HepG2 (cell line): ENCODE results near the gene CSNK2A1. TPM values are rescaled to one million over a fixed set of nuclear protein-coding genes. Genes with fewer than 3 reads are reported as not detected.

Source experiments
- ATF7 ChIP-seq, 2 experiments: fragments of 450-650 bp in 1 of 2; sonication (generic) in 1 of 2; formaldehyde crosslinking in 1 of 2; IDR thresholded peaks; 2 replicates each; pipeline versions ENCODE4 v1.4.0 to v1.6.1; 2016 to 2020; ENCODE audit warnings: antibody characterized with exemption in 1 of 2, mild to moderate bottlenecking in 1 of 2, missing genetic modification reagents in 1 of 2
- BRD4 ChIP-seq: sonication (generic); formaldehyde crosslinking; IDR thresholded peaks from 2 replicates; pipeline ENCODE4 v1.4.0; 2020; ENCODE audit warnings: missing genetic modification reagents
- DR1 ChIP-seq: sonication (generic); formaldehyde crosslinking; IDR thresholded peaks from 2 replicates; pipeline ENCODE4 v1.8.0; 2021; ENCODE audit warnings: mild to moderate bottlenecking, missing genetic modification reagents, inconsistent platforms
- FOXA3 ChIP-seq: IDR thresholded peaks from 2 replicates; pipeline ENCODE4 v1.6.1; 2016; ENCODE audit warnings: missing genetic modification reagents, missing compliant biosample characterization
- FOXK2 ChIP-seq: fragments of 450-650 bp; IDR thresholded peaks from 2 replicates; pipeline ENCODE4 v1.6.1; 2016
- HMGA1 ChIP-seq: sonication (generic); formaldehyde crosslinking; conservative IDR thresholded peaks from 2 replicates; pipeline ENCODE4 v1.4.0; 2020; ENCODE audit warnings: missing genetic modification reagents
- HNRNPL ChIP-seq: fragments of 200-400 bp; formaldehyde crosslinking; IDR thresholded peaks from 2 replicates; pipeline ENCODE4 v1.6.1; 2017; ENCODE audit warnings: mild to moderate bottlenecking, low read depth, low read length
- HOXA7 ChIP-seq: sonication (generic); formaldehyde crosslinking; IDR thresholded peaks from 2 replicates; pipeline ENCODE4 v1.8.1; 2022; ENCODE audit warnings: mild to moderate bottlenecking, missing genetic modification reagents, moderate library complexity
- KDM2A ChIP-seq: sonication (generic); formaldehyde crosslinking; IDR thresholded peaks from 2 replicates; pipeline ENCODE4 v1.4.0; 2020; ENCODE audit warnings: low read depth, missing genetic modification reagents, borderline replicate concordance
- KLF6 ChIP-seq: IDR thresholded peaks from 2 replicates; pipeline ENCODE4 v1.8.0; 2016; ENCODE audit warnings: missing biosample characterization, missing genetic modification reagents
- KMT2B ChIP-seq: IDR thresholded peaks from 2 replicates; pipeline ENCODE4 v1.6.1; 2016; ENCODE audit warnings: missing genetic modification reagents, missing compliant biosample characterization
- MATR3 ChIP-seq: sonication (generic); formaldehyde crosslinking; IDR thresholded peaks from 2 replicates; pipeline ENCODE4 v1.4.0; 2020; ENCODE audit warnings: missing genetic modification reagents
- MLLT10 ChIP-seq: sonication (generic); formaldehyde crosslinking; IDR thresholded peaks from 2 replicates; pipeline ENCODE4 v1.4.0; 2020; ENCODE audit warnings: missing genetic modification reagents
- NCOA1 ChIP-seq: sonication (generic); formaldehyde crosslinking; IDR thresholded peaks from 2 replicates; pipeline ENCODE4 v1.9.0; 2021; ENCODE audit warnings: missing genetic modification reagents
- NFE2L2 ChIP-seq: fragments of 150-350 bp; IDR thresholded peaks from 2 replicates; pipeline ENCODE4 v1.6.1; 2014; ENCODE audit warnings: low read length
- PHF8 ChIP-seq: sonication (generic); formaldehyde crosslinking; IDR thresholded peaks from 2 replicates; pipeline ENCODE4 v1.5.0; 2020; ENCODE audit warnings: missing genetic modification reagents
- RFX1 ChIP-seq: fragments of 450-650 bp; IDR thresholded peaks from 2 replicates; pipeline ENCODE4 v1.6.1; 2017
- SAP130 ChIP-seq: IDR thresholded peaks from 2 replicates; pipeline ENCODE4 v1.6.1; 2016; ENCODE audit warnings: low read depth
- SMAD3 ChIP-seq: sonication (generic); formaldehyde crosslinking; IDR thresholded peaks from 2 replicates; pipeline ENCODE4 v1.4.0; 2020; ENCODE audit warnings: missing genetic modification reagents
- SMYD3 ChIP-seq: sonication (generic); formaldehyde crosslinking; IDR thresholded peaks from 2 replicates; pipeline ENCODE4 v1.8.1; 2023; ENCODE audit warnings: mild to moderate bottlenecking, missing genetic modification reagents
- TP53 ChIP-seq: sonication (generic); formaldehyde crosslinking; conservative IDR thresholded peaks from 2 replicates; pipeline ENCODE4 v1.4.0; 2020; ENCODE audit warnings: missing genetic modification reagents
- ZBTB20 ChIP-seq: sonication (generic); formaldehyde crosslinking; IDR thresholded peaks from 2 replicates; pipeline ENCODE4 v1.8.1; 2023; ENCODE audit warnings: missing genetic modification reagents, low read depth, mild to moderate bottlenecking, borderline replicate concordance
- ZNF33A ChIP-seq: sonication (generic); formaldehyde crosslinking; IDR thresholded peaks from 2 replicates; pipeline ENCODE4 v1.5.1; 2020; ENCODE audit warnings: missing genetic modification reagents, mild to moderate bottlenecking, moderate library complexity, borderline replicate concordance
- ZNF350 ChIP-seq: sonication (generic); formaldehyde crosslinking; IDR thresholded peaks from 2 replicates; pipeline ENCODE4 v1.4.0; 2020; ENCODE audit warnings: mild to moderate bottlenecking, low read depth, missing genetic modification reagents, borderline replicate concordance
- ZNF441 ChIP-seq: sonication (generic); formaldehyde crosslinking; IDR thresholded peaks from 2 replicates; pipeline ENCODE4 v1.7.0; 2021; ENCODE audit warnings: missing genetic modification reagents, borderline replicate concordance
- ZNF556 ChIP-seq: sonication (generic); formaldehyde crosslinking; IDR thresholded peaks from 2 replicates; pipeline ENCODE4 v1.4.0; 2020; ENCODE audit warnings: mild to moderate bottlenecking, missing genetic modification reagents, borderline replicate concordance
- ZNF670 ChIP-seq: sonication (generic); formaldehyde crosslinking; IDR thresholded peaks from 2 replicates; pipeline ENCODE4 v1.8.0; 2022; ENCODE audit warnings: mild to moderate bottlenecking, missing genetic modification reagents, borderline replicate concordance
- ZSCAN20 ChIP-seq: sonication (generic); formaldehyde crosslinking; IDR thresholded peaks from 2 replicates; pipeline ENCODE4 v1.4.0; 2020; ENCODE audit warnings: missing genetic modification reagents, mild to moderate bottlenecking, borderline replicate concordance
- polyA plus RNA-seq, 8 experiments: library from polyadenylated mRNA; depleted of rRNA in 3 of 8; stranded (reverse) in 7 of 8; unstranded in 1 of 8; fragments of >200 nt; fragmentation: Illumina TruSeq in 4 of 8; extraction: Trizol in 4 of 8; gene quantifications; 2 replicates each; pipeline versions ENCODE4 v1.2.1 to v1.2.3, GENCODE V29; 2011 to 2016; ENCODE audit warnings: low read depth in 4 of 8, missing spikeins in 1 of 8, mixed read lengths in 1 of 8; ENCODE audit not compliant: insufficient read depth in 1 of 8
- total RNA-seq, 5 experiments: library from RNA; depleted of rRNA; stranded (reverse); fragments of >200 nt; fragmentation: Illumina TruSeq; extraction: Trizol; gene quantifications; 2 replicates each; pipeline ENCODE4 v1.2.3, GENCODE V29; 2016; ENCODE audit warnings: low read depth in 1 of 5
- TF ChIP-seq, protein P1 (sequence below): IDR thresholded peaks from 2 replicates; pipeline ENCODE4 v1.6.1; 2018; ENCODE audit warnings: missing genetic modification reagents, mild to moderate bottlenecking, missing compliant biosample characterization
- TF ChIP-seq, protein P2 (sequence below): IDR thresholded peaks from 2 replicates; pipeline ENCODE4 v1.6.1; 2016; ENCODE audit warnings: mild to moderate bottlenecking
- TF ChIP-seq, protein P3 (sequence below): sonication (generic); formaldehyde crosslinking; IDR thresholded peaks from 2 replicates; pipeline ENCODE4 v1.8.1; 2023; ENCODE audit warnings: mild to moderate bottlenecking, missing genetic modification reagents

The CSNK2A1 gene
- total and polyA plus RNA-seq, 2 of the 13 experiments (the other 11 are each of a cell fraction or from before 2014, with no cell fraction given) = 153 to 231 TPM

DNA sequence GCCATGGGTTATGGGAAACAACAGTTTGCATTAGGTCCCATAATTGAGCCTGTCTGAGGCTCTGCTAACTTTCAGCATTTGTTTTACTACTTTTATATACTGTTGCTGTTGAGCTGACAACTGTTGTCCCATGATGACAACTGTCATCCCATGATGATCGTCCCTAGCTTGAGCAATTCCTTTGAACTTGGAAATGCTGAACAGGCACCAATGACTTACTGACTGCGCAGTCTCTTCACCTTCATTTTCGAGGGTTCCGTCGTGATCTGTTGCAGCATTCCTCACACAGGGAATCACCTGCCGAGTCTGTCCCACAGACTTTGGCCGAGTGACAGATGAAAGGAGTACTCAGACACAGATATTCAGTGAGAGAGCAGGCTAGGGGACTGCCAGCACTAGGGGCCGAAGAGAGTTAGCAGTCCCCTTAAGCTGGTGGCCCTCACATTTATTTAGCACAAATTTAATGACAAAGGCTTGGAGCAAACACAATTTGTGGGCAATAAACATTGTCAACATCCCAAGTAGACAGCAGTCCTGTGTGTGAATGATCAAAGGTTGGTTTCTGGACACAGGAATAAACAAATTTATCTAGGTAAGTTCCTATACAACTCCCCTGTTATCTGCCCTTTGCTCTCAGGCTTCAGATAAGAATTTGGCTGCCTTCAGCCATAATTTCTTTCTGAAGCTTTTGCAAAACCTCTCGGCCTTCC, 71.3 kb downstream of the CSNK2A1 start (continued):
- TF ChIP-seq FOXK2 (no peak), ZNF441 (no peak), KLF6 (CRISPR knock-in tag) (no peak), KMT2B (CRISPR knock-in tag) (no peak), HOXA7 (CRISPR knock-in tag) (no peak), MATR3 (CRISPR knock-in tag) (no peak), BRD4 (0 out of 2 replicates have a peak, but pooled peaks have one; percentile 35), TP53 (CRISPR knock-in tag) (no peak), KDM2A (CRISPR knock-in tag) (0 out of 2 replicates have a peak, but pooled peaks have one; percentile 31), SMYD3 (CRISPR knock-in tag) (0 out of 2 replicates have a peak, but pooled peaks have one; percentile 13), FOXA3 (CRISPR knock-in tag) (peak; percentile 54), ZBTB20 (CRISPR knock-in tag) (no peak), MLLT10 (CRISPR knock-in tag) (no peak), ZSCAN20 (no peak), SMAD3 (CRISPR knock-in tag) (no peak), PHF8 (no peak), ATF7 (IDR thresholded peaks at IDR 0.05) (no peak), ATF7 (CRISPR knock-in tag; IDR thresholded peaks at IDR 0.05) (no peak), HNRNPL (no peak), DR1 (CRISPR knock-in tag) (no peak), HMGA1 (CRISPR knock-in tag) (no peak), RFX1 (no peak), ZNF350 (CRISPR knock-in tag) (no peak; the same call in 1 of the 2 replicates), ZNF670 (CRISPR knock-in tag) (no peak), SAP130 (CRISPR knock-in tag) (peak; percentile 52; the same call in 1 of the 2 replicates), ZNF33A (CRISPR knock-in tag) (no peak), NFE2L2 (no peak), NCOA1 (no peak), ZNF556 (CRISPR knock-in tag) (0 out of 2 replicates have a peak, but pooled peaks have one; percentile 72)
- TF ChIP-seq, protein P1, sequence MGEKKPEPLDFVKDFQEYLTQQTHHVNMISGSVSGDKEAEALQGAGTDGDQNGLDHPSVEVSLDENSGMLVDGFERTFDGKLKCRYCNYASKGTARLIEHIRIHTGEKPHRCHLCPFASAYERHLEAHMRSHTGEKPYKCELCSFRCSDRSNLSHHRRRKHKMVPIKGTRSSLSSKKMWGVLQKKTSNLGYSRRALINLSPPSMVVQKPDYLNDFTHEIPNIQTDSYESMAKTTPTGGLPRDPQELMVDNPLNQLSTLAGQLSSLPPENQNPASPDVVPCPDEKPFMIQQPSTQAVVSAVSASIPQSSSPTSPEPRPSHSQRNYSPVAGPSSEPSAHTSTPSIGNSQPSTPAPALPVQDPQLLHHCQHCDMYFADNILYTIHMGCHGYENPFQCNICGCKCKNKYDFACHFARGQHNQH (CRISPR knock-in tag) = peak; percentile 18; the same call in 1 of the 2 replicates
- TF ChIP-seq, protein P2, sequence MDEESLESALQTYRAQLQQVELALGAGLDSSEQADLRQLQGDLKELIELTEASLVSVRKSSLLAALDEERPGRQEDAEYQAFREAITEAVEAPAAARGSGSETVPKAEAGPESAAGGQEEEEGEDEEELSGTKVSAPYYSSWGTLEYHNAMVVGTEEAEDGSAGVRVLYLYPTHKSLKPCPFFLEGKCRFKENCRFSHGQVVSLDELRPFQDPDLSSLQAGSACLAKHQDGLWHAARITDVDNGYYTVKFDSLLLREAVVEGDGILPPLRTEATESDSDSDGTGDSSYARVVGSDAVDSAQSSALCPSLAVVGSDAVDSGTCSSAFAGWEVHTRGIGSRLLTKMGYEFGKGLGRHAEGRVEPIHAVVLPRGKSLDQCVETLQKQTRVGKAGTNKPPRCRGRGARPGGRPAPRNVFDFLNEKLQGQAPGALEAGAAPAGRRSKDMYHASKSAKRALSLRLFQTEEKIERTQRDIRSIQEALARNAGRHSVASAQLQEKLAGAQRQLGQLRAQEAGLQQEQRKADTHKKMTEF = 0 out of 2 replicates have a peak, but pooled peaks have one; percentile 41
- TF ChIP-seq, protein P3, sequence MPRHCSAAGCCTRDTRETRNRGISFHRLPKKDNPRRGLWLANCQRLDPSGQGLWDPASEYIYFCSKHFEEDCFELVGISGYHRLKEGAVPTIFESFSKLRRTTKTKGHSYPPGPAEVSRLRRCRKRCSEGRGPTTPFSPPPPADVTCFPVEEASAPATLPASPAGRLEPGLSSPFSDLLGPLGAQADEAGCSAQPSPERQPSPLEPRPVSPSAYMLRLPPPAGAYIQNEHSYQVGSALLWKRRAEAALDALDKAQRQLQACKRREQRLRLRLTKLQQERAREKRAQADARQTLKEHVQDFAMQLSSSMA = no peak
